Measurements from ENCODE around the gene ANO7. TPM values are rescaled to one million over a fixed set of nuclear protein-coding genes. Genes with fewer than 3 reads are reported as not detected.

Gene ANO7
- total RNA-seq, 1 donor from 2014 or later = 1.2 TPM

GRCh38 chr2:241151934-241152660 is 36.4 kb upstream of the ANO7 start:
- peaks cover 39% of the 10 kb centered on the region for H3K36me3 Mint-ChIP-seq (ENCODE audit: low read depth)
- ChIA-PET CTCF (interaction anchor here (2.1 to 3.9 kb wide), 2 partner anchors 57 to 74 kb away, joined by 6 to 69 read pairs; no protein-coding TSS in a partner anchor), POLR2A (interaction anchor here (1.2 to 5.5 kb wide), 5 partner anchors 26 to 591 kb away, joined by 4 to 137 read pairs (median 47); partner anchors contain the start of gene MTERF4)
- ATAC-seq (ENCODE audit: low read depth) (no peak), DNase-seq (no peak)
- no peak overlapping the region for H3K27ac Mint-ChIP-seq
- TF ChIP-seq, protein P1, sequence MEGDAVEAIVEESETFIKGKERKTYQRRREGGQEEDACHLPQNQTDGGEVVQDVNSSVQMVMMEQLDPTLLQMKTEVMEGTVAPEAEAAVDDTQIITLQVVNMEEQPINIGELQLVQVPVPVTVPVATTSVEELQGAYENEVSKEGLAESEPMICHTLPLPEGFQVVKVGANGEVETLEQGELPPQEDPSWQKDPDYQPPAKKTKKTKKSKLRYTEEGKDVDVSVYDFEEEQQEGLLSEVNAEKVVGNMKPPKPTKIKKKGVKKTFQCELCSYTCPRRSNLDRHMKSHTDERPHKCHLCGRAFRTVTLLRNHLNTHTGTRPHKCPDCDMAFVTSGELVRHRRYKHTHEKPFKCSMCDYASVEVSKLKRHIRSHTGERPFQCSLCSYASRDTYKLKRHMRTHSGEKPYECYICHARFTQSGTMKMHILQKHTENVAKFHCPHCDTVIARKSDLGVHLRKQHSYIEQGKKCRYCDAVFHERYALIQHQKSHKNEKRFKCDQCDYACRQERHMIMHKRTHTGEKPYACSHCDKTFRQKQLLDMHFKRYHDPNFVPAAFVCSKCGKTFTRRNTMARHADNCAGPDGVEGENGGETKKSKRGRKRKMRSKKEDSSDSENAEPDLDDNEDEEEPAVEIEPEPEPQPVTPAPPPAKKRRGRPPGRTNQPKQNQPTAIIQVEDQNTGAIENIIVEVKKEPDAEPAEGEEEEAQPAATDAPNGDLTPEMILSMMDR (IDR thresholded peaks at IDR 0.05) = no peak
- H3K4me3 Mint-ChIP-seq = peak overlapping the region; percentile 50
- intact Hi-C loops (cut with micrococcal nuclease) = loop anchor here (2.0 to 10.0 kb wide), 5 partner anchors 65 to 463 kb away; partner anchors contain the start of genes HDLBP, SEPTIN2 and SNED1
- no peaks in the 10 kb centered on the region for H3K27me3 Mint-ChIP-seq
- H3K4me1 Mint-ChIP-seq = peaks cover 32% of the 10 kb centered on the region
- no peaks in the 10 kb centered on the region for H3K9me3 Mint-ChIP-seq

GRCh38 chr2:241153616-241154015 is 34.9 kb upstream of the ANO7 start:
- peaks cover 33% of the 10 kb centered on the region for H3K4me1 Mint-ChIP-seq
- no peaks in the 10 kb centered on the region for H3K9me3 Mint-ChIP-seq
- DNase-seq = no peak
- ATAC-seq (ENCODE audit: low read depth) = no peak
- H3K27ac Mint-ChIP-seq = no peak overlapping the region
- H3K36me3 Mint-ChIP-seq (ENCODE audit: low read depth) = peaks cover 52% of the 10 kb centered on the region
- H3K4me3 Mint-ChIP-seq = no peak overlapping the region
- TF ChIP-seq, protein P1 (IDR thresholded peaks at IDR 0.05) = no peak
- CTCF ChIA-PET = no interaction called here
- intact Hi-C loops (cut with micrococcal nuclease) = loop anchor here (5.0 to 10.0 kb wide), 3 partner anchors 64 to 461 kb away; partner anchors contain the start of gene SNED1
- POLR2A ChIA-PET = interaction anchor here (0.7 kb wide), 1 partner anchor 161 kb away, joined by 8 read pairs; no protein-coding TSS in a partner anchor
- no peaks in the 10 kb centered on the region for H3K27me3 Mint-ChIP-seq

DNA sequence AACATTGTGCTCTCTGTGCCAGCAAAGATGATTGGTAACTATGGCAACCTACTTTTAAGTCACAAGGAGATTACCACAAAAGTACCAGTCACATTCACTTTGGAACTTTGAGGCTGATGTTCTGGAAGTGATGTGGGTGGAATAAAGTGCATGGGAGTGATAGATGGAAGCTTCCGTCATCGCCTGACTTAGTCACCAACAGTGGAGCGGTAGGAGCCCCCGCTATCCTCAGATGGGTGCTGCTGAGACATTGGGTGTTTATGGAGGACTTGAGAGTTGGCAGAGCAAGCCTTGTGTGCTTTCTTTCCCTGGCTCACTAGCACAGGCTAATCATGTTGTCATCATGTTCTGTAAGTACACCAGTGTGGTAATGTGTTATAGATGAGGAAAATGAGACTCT is 33.6 kb upstream of the ANO7 start:
- no peak overlapping the region for H3K27ac Mint-ChIP-seq
- no peaks in the 10 kb centered on the region for H3K27me3 Mint-ChIP-seq
- CTCF ChIA-PET = interaction anchor here (2.5 kb wide), 1 partner anchor 77 kb away, joined by 8 read pairs; no protein-coding TSS in a partner anchor
- TF ChIP-seq, protein P1 (IDR thresholded peaks at IDR 0.05) = no peak
- H3K9me3 Mint-ChIP-seq = no peaks in the 10 kb centered on the region
- ATAC-seq (ENCODE audit: low read depth) (no peak), DNase-seq (no peak)
- POLR2A ChIA-PET = no interaction called here
- intact Hi-C loops (cut with micrococcal nuclease) = loop anchor here (5.0 to 10.0 kb wide), 3 partner anchors 62 to 460 kb away; partner anchors contain the start of gene SNED1
- no peak overlapping the region for H3K4me3 Mint-ChIP-seq
- peaks cover 32% of the 10 kb centered on the region for H3K4me1 Mint-ChIP-seq
- peaks cover 60% of the 10 kb centered on the region for H3K36me3 Mint-ChIP-seq (ENCODE audit: low read depth)

- intact Hi-C loops (cut with micrococcal nuclease) = loop anchor here (10.0 kb wide), 1 partner anchor 459 kb away; no protein-coding TSS in a partner anchor
- TF ChIP-seq, protein P1 (IDR thresholded peaks at IDR 0.05) = no peak
- H3K27ac Mint-ChIP-seq = no peak overlapping the region
- ChIA-PET POLR2A (no interaction called here), CTCF (interaction anchor here (2.5 kb wide), 1 partner anchor 78 kb away, joined by 8 read pairs; no protein-coding TSS in a partner anchor)
- peaks cover 24% of the 10 kb centered on the region for H3K4me1 Mint-ChIP-seq
- no peak for DNase-seq
- H3K27me3 Mint-ChIP-seq = no peaks in the 10 kb centered on the region
- no peak overlapping the region for H3K4me3 Mint-ChIP-seq
- H3K36me3 Mint-ChIP-seq (ENCODE audit: low read depth) = peaks cover 61% of the 10 kb centered on the region
- H3K9me3 Mint-ChIP-seq = no peaks in the 10 kb centered on the region
- ATAC-seq (ENCODE audit: low read depth) = no peak
Observed at GRCh38 chr2:241155936-241156335, 32.5 kb upstream of the ANO7 start.

DNA sequence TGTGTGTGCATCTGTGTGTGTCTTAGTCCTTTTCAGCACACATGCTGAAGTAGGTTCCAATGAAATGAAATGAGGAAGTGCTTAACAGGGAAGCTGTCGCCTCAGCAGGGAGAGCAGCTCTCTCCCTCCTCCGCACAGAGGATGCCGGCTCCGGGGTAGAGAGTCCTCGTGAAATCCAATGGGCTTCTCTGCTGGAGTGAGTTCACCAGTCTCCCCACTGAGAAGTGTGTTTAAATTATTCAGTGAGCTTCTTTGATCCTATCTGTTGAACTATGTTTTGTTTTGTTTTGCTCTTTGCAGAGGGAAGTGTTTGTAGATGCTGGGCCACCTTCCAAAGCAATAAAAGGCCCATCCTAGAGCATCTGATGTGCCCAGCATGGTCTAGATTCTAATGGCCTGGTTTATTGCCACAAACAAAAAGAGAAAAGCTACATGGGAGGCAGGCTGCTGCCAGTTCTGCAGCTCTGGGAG is 31.5 kb upstream of the ANO7 start:
- Mint-ChIP-seq H3K4me1 (peaks cover 16% of the 10 kb centered on the region), H3K27me3 (no peaks in the 10 kb centered on the region), H3K36me3 (ENCODE audit: low read depth) (peaks cover 68% of the 10 kb centered on the region), H3K27ac (no peak overlapping the region), H3K9me3 (no peaks in the 10 kb centered on the region), H3K4me3 (no peak overlapping the region)
- ChIA-PET CTCF (no interaction called here), POLR2A (interaction anchor here (0.9 to 1.6 kb wide), 2 partner anchors 21 to 55 kb away, joined by 3 to 4 read pairs; partner anchors contain the start of gene MTERF4)
- DNase-seq (no peak), ATAC-seq (ENCODE audit: low read depth) (no peak)
- intact Hi-C loops (cut with micrococcal nuclease) = loop anchor here (10.0 kb wide), 1 partner anchor 458 kb away; no protein-coding TSS in a partner anchor
- TF ChIP-seq, protein P1 (IDR thresholded peaks at IDR 0.05) = no peak

All from activated B cell treated with CpG ODN at 0.5 μM for 24 hours (primary cell).